Activated effector memory CD4-positive, alpha-beta T cell treated with Interleukin-2 at 50 U/mL for 16 hours (primary cell): ENCODE results near the gene NT5E.
A peak's percentile ranks its signal among the peaks of the same experiment; 100 is the strongest.

Experiments
- DNase-seq: peaks from one replicate; pipeline ENCODE4 v3.0.0-alpha.2; 2020

NT5E gene

DNA sequence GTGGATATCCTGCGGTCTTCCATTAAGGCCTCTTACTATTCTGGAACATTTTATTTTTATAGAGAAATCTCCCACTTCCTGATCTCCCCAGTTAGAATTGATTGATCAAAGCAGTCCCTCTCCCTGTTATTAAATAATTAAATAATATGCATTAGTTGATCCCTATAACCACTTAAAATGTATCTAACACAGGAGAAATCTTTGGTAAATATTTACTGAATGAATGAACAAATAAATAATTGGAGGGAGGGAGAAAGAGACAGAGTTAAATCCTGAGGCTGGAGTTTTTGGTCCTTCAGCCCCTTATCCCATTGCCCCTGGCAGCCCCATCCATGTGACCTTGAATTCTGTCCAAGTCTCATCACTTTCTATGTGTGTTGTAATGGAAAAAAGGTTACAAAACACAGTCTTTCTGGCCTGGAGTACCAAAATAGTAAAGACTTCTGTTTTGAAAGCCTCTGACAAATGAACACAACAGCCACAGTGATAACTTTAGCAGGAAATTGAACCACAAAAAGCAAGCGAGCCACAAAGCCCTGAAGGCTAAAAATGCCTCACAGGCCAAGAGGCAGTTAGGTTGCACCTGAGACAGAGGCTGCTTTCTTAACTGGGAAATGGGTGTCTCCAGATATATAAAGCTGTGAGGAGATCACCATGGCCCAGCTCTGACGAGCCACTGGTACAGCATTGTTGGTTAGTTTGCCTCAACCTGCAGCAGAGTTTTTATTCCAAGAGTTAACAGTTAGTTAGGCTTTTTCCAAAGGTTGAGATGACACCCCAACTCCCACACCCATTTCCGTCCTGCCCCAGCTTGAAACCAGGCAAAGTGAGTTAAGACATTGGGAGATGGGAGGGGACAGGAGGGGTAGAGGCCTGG is 11.3 kb downstream of the NT5E start:
- DNase-seq, result no peak

DNA sequence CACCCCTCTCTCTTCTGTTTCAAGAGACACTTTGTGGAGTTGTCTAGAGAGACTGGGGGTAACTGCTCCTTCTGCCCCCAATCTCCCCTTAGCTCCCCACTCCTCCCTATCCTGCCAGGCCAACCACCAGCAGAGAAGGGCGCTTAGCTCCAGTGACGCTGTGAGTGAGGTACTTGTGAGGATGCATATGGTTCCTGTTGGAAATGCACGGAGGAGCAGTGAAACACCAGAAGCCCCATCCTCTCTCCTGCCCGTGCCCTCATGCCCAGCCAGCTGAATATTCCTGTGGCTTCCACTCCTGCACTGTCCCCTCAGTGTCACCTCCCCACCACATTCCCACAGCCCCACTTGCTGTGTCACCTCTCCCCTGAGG is 11.9 kb downstream of the NT5E start:
- no peak for DNase-seq

DNA sequence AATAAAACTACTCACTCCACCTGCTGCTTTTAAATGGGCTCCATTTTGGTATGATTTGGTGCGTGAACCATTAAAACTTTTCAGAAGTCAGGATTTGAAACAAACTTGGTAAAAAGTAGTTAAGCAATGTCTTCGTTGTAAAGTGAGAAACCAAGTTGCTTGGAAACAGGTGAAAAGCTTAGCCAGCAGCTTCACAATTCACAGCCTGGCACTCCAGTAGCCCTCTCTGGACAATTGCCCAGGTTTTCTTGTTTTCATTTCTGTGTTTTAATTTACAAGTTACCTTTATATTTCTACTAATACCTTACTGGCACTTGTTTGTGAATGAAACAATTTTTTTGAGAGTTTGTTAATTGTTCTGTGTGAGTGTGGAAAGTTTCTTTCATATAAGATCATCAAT is 12.8 kb downstream of the NT5E start:
- DNase-seq, result no peak

DNA sequence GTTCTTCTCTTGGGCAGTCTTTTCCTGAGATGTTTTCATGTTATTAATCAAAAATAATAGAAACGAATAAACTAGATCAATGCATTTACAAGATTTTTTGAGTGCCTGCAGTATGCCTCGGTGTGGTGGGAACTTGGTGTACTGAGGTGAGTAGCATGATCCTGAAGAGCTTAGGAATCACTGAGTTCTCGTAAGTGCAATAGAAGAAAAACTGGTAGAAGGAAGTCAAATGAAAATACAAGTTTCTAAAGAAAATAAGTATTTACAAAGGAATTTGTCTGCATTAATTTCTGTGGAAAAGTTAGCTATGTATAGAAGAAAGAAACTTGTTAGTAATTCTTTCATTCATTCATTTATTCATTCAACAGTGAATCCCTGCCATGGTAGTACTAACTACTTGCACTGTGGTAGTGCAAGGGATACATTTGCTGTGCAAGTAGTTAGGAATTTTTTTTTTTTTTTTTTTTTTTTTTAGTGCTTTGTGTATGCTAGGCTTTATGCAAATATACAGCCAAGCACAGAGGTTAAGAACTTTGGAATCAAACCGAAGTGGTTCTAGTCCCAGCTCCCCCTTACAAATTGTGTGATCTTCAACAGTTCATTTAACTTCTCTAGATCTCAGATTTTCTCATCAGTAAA is 13.9 kb downstream of the NT5E start:
- no peak for DNase-seq

DNA sequence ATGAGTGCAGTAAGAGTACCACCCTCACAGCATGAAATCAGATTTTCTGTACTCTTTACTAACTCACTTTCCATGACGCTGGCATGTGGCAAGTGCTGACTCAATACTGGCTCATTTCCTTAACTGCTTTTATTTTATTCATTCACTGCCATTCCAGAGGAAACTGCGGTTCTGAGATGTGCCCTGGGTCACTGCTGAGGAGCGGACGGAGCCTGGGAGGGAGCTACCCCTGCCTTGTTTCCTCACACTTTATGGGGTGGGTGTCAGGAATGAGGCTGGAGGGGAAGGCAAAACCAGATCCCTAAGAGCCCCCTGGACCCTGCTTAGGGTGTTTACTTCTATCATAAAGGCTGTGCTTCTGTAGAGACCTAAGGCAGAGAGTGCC is 14.4 kb downstream of the NT5E start:
- DNase-seq, result no peak

DNA sequence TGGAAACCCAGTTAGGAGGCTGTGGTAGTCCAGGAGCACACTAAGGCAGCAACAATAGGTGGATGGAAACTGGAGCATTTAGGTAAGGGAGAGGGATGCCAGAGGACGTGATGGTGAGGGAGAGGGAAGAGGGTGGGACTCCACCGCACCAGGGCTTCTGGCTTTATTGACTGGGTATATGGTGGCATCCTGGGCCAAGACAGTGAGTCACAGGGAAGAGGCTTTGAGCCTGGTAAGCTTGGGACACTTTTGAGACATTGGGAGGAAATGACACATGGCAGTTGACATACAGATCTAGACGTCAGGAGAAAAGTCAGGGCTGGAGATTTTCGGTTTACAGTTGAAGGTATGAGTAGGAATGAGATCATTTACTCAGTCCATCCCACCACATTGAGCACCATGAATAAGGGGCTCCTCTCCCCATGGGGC is 14.9 kb downstream of the NT5E start:
- no peak for DNase-seq

DNA sequence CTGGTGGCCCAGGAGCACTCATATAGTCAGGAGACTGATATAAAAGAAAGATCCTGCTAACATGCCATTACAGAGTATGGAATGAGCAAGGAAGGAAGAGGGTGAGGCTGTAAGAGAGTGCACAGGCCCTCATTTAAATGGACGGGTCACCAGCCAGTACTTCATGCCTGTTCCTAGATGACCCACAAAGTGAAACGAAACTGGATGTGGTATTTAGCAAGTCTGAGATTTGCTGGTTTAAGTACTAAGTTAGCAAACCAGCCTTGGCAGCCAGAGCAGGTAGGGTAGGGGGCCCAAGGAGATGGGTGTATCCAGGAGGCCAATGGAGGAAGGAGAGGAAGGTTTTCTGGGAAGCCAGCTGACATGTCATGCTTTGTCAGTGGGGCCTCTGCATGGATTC is 15.9 kb downstream of the NT5E start:
- DNase-seq, result no peak

DNA sequence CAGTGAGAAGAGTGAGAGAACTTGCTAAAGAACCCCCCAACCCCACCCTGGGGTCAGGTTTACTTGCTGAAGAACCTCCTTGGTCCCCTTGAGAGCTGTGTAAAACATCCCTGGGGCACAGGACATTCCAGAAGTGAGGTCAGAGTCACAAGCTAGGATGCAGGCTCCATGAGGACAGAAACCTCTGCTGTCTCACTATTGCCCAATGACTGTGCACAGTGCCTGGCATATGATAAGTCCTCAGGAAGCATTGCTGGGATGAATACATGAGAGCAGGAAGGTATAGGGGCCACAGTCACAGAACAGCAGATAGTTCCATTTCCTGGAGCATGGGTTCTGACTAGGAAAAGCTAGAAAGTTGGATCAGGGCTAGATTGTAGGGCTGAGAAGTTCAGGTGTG is 18.4 kb downstream of the NT5E start:
- DNase-seq, result no peak

DNA sequence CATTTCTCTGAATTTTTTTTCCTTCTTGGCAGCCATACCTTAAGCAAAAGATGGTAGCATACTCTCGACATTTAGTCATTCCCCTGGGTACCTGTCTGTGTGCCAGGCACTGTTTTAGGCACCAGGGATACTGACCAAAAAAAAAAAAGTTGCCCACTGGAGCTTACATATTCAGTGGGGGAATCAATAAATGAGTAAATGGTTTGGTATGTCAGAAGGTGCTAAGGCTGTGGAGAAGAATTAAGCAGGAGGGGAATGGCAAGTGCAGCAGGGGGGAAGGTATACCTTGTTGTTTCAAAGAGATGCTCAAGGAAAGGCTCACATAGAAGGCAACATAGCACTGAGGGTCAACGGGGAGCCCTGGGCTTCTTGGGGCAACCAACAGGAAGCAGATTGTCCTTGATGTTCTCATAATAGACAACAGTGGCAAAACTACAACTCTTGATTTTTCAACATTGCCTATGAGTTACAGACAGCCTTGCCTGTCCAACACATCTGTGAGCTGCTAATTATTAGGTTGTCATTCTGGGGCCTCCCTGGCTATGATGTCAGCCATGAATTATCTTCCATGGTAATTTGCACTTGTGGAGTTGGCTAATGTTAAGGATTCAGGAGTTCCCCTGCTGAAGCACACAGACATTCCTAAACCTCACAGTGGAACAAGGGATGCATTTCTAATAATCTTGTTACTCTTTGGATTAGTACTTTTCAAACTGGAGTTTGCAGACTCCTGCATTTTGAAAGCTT is 19.6 kb downstream of the NT5E start:
- DNase-seq, result no peak

DNA sequence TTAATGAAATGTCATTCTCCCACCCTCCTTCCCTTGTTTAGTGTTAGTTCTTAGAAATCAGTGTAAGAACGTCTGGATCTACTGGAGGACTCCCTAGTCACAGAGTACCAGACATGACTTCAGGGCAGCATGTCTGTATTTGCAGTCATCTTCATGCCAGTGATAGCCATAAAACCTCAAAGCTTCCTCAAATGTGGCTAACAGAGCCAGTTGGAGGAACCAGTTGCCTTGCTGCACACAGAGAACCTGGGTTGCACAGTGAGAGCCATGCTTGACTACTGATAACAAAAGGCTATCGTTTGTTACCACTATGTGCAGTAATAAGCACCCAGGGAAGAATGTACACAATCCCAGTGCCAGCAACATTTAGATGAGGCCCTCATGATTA is 20.1 kb downstream of the NT5E start:
- DNase-seq, result no peak

DNA sequence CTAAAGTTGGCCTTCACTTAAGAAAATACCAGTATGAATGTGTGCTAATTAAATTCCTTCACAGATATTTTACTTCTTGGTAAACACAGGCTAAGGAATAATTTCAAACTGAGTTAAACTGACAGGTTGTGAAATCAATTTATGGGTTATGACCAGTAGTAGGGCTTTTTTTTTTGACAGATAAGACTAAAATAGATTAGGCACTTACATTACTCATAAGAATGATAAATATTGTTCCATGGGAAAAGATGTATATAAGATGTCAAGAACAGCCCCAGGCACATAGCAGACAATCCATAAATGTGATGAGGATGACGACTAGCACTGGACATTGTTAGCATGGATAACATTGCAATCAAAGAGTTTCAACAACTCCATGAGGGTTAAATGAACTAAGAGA is 22.9 kb downstream of the NT5E start:
- DNase-seq, result no peak

DNA sequence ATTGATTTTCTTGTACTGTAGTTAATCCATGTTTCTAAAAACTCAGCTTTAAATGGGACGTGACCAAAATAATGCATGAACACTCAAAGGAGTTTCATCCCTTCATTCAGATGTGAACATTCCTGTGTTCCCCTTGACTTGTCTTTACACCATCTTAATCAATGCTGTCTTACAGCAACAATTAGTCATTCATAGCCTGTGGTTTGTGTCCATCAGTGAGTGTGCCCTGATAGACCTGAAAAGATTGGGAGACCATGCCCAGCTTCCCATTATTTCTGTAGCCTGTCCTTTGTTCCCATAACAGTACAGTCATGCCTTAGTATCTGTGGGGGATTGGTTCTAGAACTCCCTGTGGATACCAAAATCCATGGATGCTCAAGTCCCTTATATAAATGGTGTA is 23.9 kb downstream of the NT5E start:
- DNase-seq, result no peak

DNA sequence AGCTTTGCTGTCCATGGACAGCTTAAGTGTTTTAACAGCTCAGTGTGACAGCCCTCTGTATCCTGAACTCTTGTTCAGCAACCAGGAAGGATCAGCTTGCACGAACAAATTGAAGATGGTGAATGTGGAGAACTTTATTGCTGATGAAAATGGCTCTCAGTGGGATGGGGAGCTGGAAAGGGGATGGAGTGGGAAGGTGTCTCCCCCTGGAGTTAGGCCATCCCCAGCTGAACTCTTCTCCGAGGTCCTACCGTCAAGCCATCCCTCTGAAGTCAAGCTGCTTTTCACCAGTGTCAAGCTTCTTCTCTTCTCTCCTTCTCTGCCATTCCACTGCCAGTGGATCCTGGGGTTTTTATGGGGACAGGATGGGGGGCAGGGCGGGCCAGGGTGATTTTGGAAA is 26.6 kb downstream of the NT5E start:
- DNase-seq, result no peak

DNA sequence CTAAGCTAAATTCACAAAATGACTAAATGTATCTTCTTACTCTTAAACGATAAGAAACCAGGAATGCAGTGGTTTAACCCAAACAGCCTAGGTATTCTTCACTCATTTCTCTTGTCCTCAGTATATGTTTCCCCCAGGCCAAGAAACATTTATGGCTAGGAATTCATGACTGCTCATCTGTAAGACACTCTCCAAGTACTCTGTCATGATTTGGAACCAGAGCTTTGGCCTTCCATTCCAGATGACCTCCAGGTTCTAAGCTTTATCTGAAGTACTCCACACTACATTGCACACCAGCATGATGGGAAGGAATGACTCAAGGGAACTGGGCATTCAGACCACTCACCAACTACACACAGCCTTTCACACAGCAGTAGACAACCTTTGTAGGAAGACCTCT is 29.3 kb downstream of the NT5E start:
- DNase-seq, result no peak

DNA sequence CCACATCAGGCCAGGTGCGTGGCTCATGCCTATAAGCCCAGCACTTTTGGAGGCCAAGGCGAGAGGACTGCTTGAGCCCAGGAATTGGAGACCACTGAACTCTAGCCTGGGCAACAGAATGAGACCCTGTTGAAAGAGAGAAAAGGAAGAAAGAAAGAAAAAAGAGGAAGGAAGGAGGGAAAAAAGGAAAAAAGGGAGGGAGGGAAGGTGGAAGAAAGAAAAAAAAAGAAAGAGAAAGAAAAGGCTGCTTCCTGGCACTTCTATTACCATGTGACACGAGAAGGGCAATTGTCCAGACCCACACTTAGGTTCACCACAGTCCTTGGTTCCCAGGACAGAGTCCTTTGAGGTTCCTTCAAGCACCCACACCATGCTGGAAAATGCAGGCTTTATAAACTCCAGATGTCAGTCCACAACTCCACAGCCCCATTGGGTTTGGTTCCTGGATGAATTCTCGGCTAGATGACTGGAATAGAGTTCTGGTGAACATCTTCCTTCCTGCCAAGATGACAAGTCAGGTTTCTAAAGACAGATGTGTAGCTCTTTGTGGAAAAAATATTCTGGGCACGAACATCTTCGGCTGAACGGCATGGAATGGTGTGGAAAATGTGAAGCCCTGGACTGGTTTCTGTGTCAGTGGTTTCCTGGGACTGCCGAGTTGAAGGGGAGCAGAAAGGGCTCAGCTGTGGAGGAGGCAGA is 32.5 kb downstream of the NT5E start:
- DNase-seq, result no peak

DNA sequence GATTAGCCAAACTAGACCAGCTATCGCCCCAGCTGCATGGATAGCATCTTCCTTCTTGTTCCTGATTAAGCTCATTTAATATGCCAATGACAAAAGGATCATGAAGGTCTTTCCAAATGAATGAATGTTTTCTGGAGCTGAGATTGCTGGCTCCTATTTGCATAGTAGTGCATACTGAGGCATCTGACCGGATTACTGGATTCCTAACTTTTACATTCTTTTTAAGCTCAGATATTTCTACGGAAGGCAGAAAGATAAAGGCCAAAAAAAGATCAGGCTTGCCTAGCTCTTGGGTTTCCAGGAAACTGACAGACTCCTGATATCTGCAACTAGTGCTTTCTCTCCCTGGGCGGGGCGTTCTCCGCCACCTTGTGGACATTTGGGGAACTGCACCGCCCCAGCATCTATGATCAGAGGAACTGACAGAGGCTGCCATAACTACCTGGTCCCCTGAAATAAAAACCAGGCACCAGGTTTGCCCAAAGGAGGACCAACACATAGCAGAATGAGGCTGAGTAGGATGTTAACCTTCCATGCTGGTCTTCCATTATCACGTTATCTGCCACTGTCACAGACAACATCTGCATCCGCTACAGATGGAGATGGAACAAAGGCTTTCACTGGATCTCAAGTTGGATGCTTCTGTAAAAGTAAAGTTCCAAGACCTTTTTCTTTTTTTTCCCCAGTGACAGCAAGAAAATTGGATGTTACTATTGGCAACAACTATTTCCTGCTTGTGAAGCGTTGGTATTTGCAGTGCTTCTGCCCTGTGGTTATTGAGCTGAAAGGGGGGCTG is 33.2 kb downstream of the NT5E start:
- peak; percentile 64 for DNase-seq

DNA sequence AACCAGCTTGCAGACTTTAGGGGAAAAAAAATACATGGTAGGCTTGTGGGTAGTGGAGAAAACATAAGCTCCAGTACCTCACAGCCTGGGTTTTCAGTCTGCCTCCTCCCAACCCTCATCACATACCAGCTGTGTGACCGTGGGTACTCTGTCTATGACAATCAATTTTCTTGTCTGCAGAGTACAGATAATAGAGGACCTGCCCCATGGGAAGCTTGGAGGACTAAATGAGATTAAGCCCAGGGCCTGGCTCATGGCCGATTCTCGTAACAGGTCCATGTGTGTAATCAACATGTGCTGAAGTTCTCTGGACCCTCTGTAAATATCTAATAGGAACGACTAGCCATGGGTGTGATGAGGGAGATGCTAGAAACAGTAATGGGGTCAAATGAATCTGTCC is 34.0 kb downstream of the NT5E start:
- DNase-seq, result no peak

DNA sequence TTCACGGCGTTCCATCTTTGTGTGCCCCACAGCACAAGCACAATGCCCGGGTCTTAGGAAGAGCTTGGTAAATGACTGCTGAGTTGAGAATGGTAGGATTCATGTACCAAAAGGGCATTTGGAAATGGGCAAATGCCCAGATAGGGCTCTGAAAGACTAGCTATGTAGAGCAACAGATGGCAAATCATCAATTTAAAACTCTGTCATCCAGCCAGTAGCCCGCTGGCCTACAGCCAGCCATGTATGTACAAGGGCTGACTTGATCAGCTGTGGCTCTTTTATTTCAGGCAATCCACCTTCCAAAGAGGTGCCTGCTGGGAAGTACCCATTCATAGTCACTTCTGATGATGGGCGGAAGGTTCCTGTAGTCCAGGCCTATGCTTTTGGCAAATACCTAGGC is 35.1 kb downstream of the NT5E start:
- no peak for DNase-seq

DNA sequence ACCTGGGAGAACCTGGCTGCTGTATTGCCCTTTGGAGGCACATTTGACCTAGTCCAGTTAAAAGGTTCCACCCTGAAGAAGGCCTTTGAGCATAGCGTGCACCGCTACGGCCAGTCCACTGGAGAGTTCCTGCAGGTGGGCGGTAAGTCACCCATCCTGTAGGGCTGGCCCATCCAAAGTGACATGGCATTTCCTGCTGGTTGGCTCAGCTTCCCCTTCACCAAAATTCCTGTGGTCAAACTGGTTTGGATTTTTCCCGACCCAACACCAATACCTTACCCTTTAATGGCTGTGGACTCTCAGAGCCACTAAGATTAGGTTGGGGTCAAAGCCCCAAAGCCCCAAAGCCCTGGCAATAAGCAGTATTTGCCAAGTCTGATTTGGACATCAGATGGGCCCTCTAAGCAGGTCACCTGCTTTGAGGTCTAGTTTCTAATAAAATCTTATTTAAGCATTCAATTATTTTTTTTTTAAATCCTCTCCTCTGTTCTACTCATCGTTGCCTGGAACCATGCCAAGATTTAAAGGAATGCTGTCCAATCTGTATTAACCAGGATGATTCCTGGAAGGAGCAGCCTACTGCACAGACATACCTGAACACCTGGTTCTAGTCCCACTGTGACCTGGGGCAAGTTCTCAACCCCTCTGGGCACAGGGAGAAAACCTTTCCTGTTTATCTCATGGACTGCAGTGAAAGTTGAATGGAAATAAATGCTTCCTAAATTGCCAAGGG is 40.8 kb downstream of the NT5E start:
- DNase-seq, result no peak

DNA sequence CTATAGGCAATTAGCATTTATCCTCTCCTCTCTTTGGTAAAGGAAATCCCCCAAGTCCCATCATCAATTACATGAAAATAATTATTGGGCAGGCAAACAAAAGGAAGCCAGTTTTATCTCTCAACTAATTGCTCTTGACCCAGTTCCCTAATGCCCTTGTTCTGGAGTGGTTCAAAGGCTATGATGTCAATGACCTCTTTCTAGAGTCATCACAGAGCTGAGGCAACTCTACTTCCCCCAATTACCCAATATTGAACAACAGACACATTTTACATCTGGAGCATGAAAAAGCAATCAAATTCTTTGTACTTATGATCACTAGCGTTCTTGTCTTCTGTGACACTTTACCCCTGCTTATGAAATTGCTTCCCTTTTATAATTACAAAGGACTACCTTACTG is 43.5 kb downstream of the NT5E start:
- no peak for DNase-seq

DNA sequence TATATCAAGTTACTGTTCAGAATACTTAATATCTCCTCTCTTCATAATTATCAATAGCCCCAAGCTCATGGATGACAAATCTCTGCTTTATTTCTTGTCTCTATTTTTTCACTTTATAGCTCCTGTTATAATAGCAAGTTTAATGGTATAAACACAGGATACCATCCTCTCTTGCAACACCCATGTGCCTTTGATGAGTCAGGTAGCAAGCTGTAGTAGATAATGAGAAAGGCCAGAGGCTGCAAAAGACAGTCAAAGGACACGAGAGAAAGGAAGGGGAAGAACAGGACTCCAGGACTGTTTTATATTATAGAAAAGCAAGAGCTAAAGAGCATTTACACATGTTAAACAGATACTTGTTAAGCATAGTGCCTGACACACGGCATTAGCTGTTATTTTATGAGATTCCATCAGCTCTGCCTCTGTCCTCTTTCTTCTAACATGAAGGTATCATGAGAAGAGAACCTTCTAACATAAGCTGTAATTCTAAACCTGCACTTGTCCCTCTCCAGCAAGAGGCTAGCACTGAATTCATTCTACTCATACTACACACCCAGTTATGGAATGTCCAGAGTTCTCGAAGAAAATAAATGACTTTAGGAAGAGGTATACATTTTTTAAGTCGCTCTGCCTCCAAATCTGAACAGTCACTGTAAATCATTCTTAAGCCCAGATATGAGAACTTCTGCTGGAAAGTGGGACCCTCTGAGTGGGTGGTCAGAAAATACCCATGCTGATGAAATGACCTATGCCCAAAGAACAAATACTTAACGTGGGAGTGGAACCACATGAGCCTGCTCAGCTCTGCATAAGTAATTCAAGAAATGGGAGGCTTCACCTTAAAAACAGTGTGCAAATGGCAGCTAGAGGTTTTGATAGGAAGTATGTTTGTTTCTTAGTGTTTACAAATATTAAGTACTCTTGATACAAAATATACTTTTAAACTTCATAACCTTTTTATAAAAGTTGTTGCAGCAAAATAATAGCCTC is 45.0 kb downstream of the NT5E start:
- DNase-seq, result no peak
